Right ventricle myocardium superior (tissue), 1 donor: Measurements from ENCODE around the gene CCL14. TPM values are rescaled to one million over a fixed set of nuclear protein-coding genes. Genes with fewer than 3 reads are reported as not detected.
"Not testable (repeated sequence)": the region's sequence is repeated elsewhere in the genome, so short reads cannot be mapped to it uniquely, and the experiment has no call there.

ENCODE experiments used
- ATAC-seq: fragments of 200-7000 bp; cut with Tn5 transposase; one replicate; pipeline ENCODE4 v1.9.1; 2020; ENCODE audit warnings: mild to moderate bottlenecking; ENCODE audit not compliant: poor library complexity
- DNase-seq: peaks from one replicate; pipeline ENCODE4 v3.0.0-alpha.2; 2020
- intact Hi-C: fragments of 100-400 bp; cut with DNase I; formaldehyde crosslinking; loops from one replicate; pipeline ENCODE4 v1.11.2; 2022
- total RNA-seq: library from RNA; stranded (reverse); fragmentation: NEBNext Ultra II Directional; extraction: Animal tissue kit (Norgen Biotek cat#: 25700); gene quantifications from one replicate; pipeline ENCODE4 v1.2.1, GENCODE V29; 2021
- donor health status: DM: no; HTN: yes; CAD: no; lungs with severe emphysema.

The CCL14 gene
- total RNA-seq, 1 donor from 2014 or later: 7.2 TPM

GRCh38 chr17:35953720-35954119 lies 32.8 kb downstream of the CCL14 start:
- intact Hi-C loops: no loop called here
- DNase-seq (no peak), ATAC-seq (no peak)

- intact Hi-C loops: no loop called here
- DNase-seq (no peak), ATAC-seq (no peak)
Observed at GRCh38 chr17:35949401-35949800, 37.1 kb downstream of the CCL14 start.

- DNase-seq (no peak), ATAC-seq (no peak)
- intact Hi-C loops: no loop called here
Observed at GRCh38 chr17:35948092-35948491, 38.4 kb downstream of the CCL14 start.

- intact Hi-C loops: no loop called here
- no peak for DNase-seq
- peak; percentile 56 for ATAC-seq
Observed at GRCh38 chr17:35947156-35947585, 39.4 kb downstream of the CCL14 start.

GRCh38 chr17:35944151-35944550 lies 42.4 kb downstream of the CCL14 start:
- intact Hi-C loops: no loop called here
- ATAC-seq (no peak), DNase-seq (no peak)

- DNase-seq: no peak
- intact Hi-C loops: no loop called here
- ATAC-seq: no peak
Observed at GRCh38 chr17:35943537-35943936, 43.0 kb downstream of the CCL14 start, which contains the start of gene LYZL6. Gene LYZL6 (minus strand): TSS chr17:35943713. CDS start chr17:35939356, 4,357 bp downstream.

- ATAC-seq: no peak
- intact Hi-C loops: no loop called here
- no peak for DNase-seq
Observed at GRCh38 chr17:35942588-35943186, 43.8 kb downstream of the CCL14 start.

GRCh38 chr17:35938492-35938891 lies 48.0 kb downstream of the CCL14 start:
- intact Hi-C loops, DNase-seq, ATAC-seq: not testable (repeated sequence)

- DNase-seq: no peak
Observed at GRCh38 chr17:35936063-35936462, 50.5 kb downstream of the CCL14 start.

GRCh38 chr17:35934760-35935159 lies 51.8 kb downstream of the CCL14 start:
- ATAC-seq: no peak
- no peak for DNase-seq
- intact Hi-C loops: no loop called here

More at GRCh38 chr17:35936063-35936462, 50.5 kb downstream of the CCL14 start:
- no peak for ATAC-seq
- intact Hi-C loops: no loop called here

Other genes with a start within 250 kb of the CCL14 start
- 0.11 TPM for gene GAS2L2, start 233.5 kb downstream of the CCL14 start, total RNA-seq
- not detected for gene C17orf50, start 225.8 kb downstream of the CCL14 start, total RNA-seq
- gene MMP28, start 191.1 kb downstream of the CCL14 start, total RNA-seq: 1.2 TPM
- 94.8 TPM for gene TAF15, start 177.2 kb downstream of the CCL14 start, total RNA-seq
- not detected for gene HEATR9, start 117.8 kb downstream of the CCL14 start, total RNA-seq
- gene CCL5, start 106.4 kb downstream of the CCL14 start, total RNA-seq: 1.6 TPM
- not detected for gene RDM1, start 56.0 kb downstream of the CCL14 start, total RNA-seq
- gene LYZL6, start 43.0 kb downstream of the CCL14 start, total RNA-seq: not detected
- gene CCL16, start 5.2 kb downstream of the CCL14 start, total RNA-seq: not detected
- gene CCL15, start 14.8 kb upstream of the CCL14 start, total RNA-seq: not detected
- gene CCL23, start 31.2 kb upstream of the CCL14 start, total RNA-seq: not detected
- gene CCL18, start 77.5 kb upstream of the CCL14 start, total RNA-seq: 2.7 TPM
- gene CCL3, start 103.4 kb upstream of the CCL14 start, total RNA-seq: 0.27 TPM
- 0.62 TPM for gene CCL4, start 117.1 kb upstream of the CCL14 start, total RNA-seq
- 2.2 TPM for gene TBC1D3B, start 189.9 kb upstream of the CCL14 start, total RNA-seq
- not detected for gene CCL3L1, start 210.0 kb upstream of the CCL14 start, total RNA-seq
- not detected for gene CCL4L2, start 224.3 kb upstream of the CCL14 start, total RNA-seq